ENCODE measurements around the gene FIZ1.
A peak's percentile ranks its signal among the peaks of the same experiment; 100 is the strongest.

Gene FIZ1

GRCh38 chr19:55600662-55601028, 1.3 kb upstream of the FIZ1 start:
- TF ChIP-seq CTCF (IDR thresholded peaks at IDR 0.05), result no peak
- Histone ChIP-seq H3K27ac (peak overlapping the region; percentile 96), H3K4me3 (peak overlapping the region; percentile 96)
- DNase-seq (ENCODE audit: low spot score), result no peak

- peak; percentile 92 for DNase-seq (ENCODE audit: low spot score)
- no peak for TF ChIP-seq CTCF (IDR thresholded peaks at IDR 0.05)
- Histone ChIP-seq H3K4me3 (peak within 1 kb of the TSS; percentile 96), H3K27ac (peak within 1 kb of the TSS; percentile 96)
These were observed 735 bp upstream of the FIZ1 start, which contains the start of gene ZNF524 for GRCh38 chr19:55599842-55600661. Gene ZNF524, plus strand, starts transcription at chr19:55600288. Its CDS starts 1,825 bp downstream, at chr19:55602113.

GRCh38 chr19:55598719-55599467, 424 bp downstream of the FIZ1 start:
- peak; percentile 97 for DNase-seq (ENCODE audit: low spot score)
- peak overlapping the region; percentile 96 for H3K4me3 ChIP-seq
- no peak for TF ChIP-seq CTCF (IDR thresholded peaks at IDR 0.05)
- peak overlapping the region; percentile 96 for H3K27ac ChIP-seq

GRCh38 chr19:55598034-55598433, 1.3 kb downstream of the FIZ1 start:
- DNase-seq (ENCODE audit: low spot score), result no peak
- Histone ChIP-seq H3K4me3 (no peak overlapping the region), H3K27ac (no peak overlapping the region)
- TF ChIP-seq CTCF (IDR thresholded peaks at IDR 0.05), result no peak

GRCh38 chr19:55597501-55597921, 1.8 kb downstream of the FIZ1 start:
- TF ChIP-seq CTCF (IDR thresholded peaks at IDR 0.05), result no peak
- DNase-seq (ENCODE audit: low spot score), result no peak
- no peak overlapping the region for H3K27ac ChIP-seq

GRCh38 chr19:55596304-55596703, 3.0 kb downstream of the FIZ1 start:
- H3K4me3 ChIP-seq, result no peak overlapping the region
- no peak for TF ChIP-seq CTCF (IDR thresholded peaks at IDR 0.05)
- no peak overlapping the region for H3K27ac ChIP-seq
- no peak for DNase-seq (ENCODE audit: low spot score)

More at GRCh38 chr19:55597501-55597921, 1.8 kb downstream of the FIZ1 start:
- no peak overlapping the region for H3K4me3 ChIP-seq
